HCT116 (cell line): Measurements from ENCODE around the gene ABHD11.
A peak's percentile ranks its signal among the peaks of the same experiment; 100 is the strongest.

Experiments
- POLR2A ChIP-seq: IDR thresholded peaks from 2 replicates; pipeline ENCODE4 v1.7.0; 2011; ENCODE audit warnings: borderline replicate concordance; ENCODE audit not compliant: insufficient read depth, insufficient read length; ENCODE audit errors: extremely low read depth
- POLR2AphosphoS5 ChIP-seq: IDR thresholded peaks from 2 replicates; pipeline ENCODE4 v1.6.1; 2011; ENCODE audit warnings: mild to moderate bottlenecking, low read depth, low read length, moderate library complexity
- SIN3A ChIP-seq: IDR thresholded peaks from 2 replicates; pipeline ENCODE4 v1.6.1; 2012; ENCODE audit warnings: low read depth
- YY1 ChIP-seq: IDR thresholded peaks from 2 replicates; pipeline ENCODE4 v1.6.1; 2011; ENCODE audit warnings: low read length, low read depth, moderate library complexity, mild to moderate bottlenecking; ENCODE audit not compliant: insufficient replicate concordance; ENCODE audit errors: extremely low read depth
- TF ChIP-seq, protein P1 (sequence below): IDR thresholded peaks from 2 replicates; pipeline ENCODE4 v1.6.1; 2012; ENCODE audit warnings: low read depth
- TF ChIP-seq, protein P2 (sequence below), 3 experiments: fragments of 200-600 bp in 1 of 3; sonication (generic) in 1 of 3; IDR thresholded peaks in 2 of 3; conservative IDR thresholded peaks in 1 of 3; 2 replicates each; pipeline ENCODE4 v1.5.1; 2012 to 2017; ENCODE audit warnings: low read depth in 2 of 3, low read length in 2 of 3, antibody characterized with exemption in 1 of 3, borderline replicate concordance in 1 of 3, control low read depth in 1 of 3, mild to moderate bottlenecking in 1 of 3, mixed read lengths in 1 of 3, mixed run types in 1 of 3, moderate library complexity in 1 of 3; ENCODE audit not compliant: insufficient read depth in 1 of 3

DNA sequence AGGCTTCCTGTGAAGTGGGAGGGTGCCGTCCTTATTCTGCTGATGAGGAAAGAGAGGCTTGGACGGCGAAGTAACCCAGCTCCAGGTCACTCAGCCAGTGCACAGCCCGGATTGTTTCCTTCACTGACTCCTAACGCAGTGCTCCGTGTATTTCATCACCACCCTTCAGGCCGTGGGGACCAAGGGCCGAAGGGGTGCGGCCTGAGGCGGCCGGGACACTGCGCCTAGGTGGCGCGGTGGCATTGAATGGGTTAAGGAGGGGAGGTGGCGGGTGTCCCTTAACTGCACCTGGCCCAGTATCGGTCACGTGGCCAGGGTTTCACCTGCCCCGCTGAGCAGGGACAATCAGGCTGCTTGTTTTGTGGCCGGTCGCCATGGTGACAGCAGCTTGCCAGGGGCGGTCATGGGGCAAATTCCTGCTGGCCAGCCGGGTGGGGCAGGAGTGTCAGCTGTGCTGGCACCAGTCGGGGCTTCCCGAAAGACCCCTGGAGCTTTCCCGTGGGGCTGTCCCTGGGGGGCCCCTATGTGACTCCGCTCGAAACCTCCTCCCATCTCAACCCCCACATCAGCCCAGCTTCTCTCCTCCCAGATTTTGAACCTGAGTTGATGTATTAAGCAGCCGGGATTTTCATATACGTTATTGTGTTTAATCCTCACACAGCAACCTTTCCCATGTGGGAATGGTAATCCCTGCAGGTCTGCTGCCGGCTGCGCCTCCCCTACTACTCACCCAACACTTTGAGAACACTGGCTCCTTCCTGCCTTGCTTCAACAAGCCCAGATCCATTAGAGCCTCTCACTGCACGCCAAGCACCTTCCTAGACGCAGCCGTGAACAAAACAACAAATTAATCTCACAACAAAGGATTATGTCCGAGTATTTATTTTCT lies 4.4 kb upstream of the ABHD11 start:
- TF ChIP-seq POLR2A = no peak
- TF ChIP-seq, protein P1, sequence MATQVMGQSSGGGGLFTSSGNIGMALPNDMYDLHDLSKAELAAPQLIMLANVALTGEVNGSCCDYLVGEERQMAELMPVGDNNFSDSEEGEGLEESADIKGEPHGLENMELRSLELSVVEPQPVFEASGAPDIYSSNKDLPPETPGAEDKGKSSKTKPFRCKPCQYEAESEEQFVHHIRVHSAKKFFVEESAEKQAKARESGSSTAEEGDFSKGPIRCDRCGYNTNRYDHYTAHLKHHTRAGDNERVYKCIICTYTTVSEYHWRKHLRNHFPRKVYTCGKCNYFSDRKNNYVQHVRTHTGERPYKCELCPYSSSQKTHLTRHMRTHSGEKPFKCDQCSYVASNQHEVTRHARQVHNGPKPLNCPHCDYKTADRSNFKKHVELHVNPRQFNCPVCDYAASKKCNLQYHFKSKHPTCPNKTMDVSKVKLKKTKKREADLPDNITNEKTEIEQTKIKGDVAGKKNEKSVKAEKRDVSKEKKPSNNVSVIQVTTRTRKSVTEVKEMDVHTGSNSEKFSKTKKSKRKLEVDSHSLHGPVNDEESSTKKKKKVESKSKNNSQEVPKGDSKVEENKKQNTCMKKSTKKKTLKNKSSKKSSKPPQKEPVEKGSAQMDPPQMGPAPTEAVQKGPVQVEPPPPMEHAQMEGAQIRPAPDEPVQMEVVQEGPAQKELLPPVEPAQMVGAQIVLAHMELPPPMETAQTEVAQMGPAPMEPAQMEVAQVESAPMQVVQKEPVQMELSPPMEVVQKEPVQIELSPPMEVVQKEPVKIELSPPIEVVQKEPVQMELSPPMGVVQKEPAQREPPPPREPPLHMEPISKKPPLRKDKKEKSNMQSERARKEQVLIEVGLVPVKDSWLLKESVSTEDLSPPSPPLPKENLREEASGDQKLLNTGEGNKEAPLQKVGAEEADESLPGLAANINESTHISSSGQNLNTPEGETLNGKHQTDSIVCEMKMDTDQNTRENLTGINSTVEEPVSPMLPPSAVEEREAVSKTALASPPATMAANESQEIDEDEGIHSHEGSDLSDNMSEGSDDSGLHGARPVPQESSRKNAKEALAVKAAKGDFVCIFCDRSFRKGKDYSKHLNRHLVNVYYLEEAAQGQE = no peak
- TF ChIP-seq, protein P2, sequence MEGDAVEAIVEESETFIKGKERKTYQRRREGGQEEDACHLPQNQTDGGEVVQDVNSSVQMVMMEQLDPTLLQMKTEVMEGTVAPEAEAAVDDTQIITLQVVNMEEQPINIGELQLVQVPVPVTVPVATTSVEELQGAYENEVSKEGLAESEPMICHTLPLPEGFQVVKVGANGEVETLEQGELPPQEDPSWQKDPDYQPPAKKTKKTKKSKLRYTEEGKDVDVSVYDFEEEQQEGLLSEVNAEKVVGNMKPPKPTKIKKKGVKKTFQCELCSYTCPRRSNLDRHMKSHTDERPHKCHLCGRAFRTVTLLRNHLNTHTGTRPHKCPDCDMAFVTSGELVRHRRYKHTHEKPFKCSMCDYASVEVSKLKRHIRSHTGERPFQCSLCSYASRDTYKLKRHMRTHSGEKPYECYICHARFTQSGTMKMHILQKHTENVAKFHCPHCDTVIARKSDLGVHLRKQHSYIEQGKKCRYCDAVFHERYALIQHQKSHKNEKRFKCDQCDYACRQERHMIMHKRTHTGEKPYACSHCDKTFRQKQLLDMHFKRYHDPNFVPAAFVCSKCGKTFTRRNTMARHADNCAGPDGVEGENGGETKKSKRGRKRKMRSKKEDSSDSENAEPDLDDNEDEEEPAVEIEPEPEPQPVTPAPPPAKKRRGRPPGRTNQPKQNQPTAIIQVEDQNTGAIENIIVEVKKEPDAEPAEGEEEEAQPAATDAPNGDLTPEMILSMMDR (IDR thresholded peaks at IDR 0.05 in 2 of 3, conservative IDR thresholded peaks at IDR 0.05 in 1 of 3; ENCODE audit: borderline replicate concordance in 1 of 3, insufficient read depth in 1 of 3, low read depth in 2 of 3, low read length in 2 of 3) = peak in 2 of 3 experiments; percentile 7 to 13; a peak in 1 of 6 replicates
- no peak for TF ChIP-seq SIN3A
- peak; percentile 77 for TF ChIP-seq POLR2AphosphoS5
- TF ChIP-seq YY1 = peak; percentile 71
